Loucy (cell line): Measurements from ENCODE around the gene WASHC2C.
A peak's percentile ranks its signal among the peaks of the same experiment; 100 is the strongest.
"Not testable (repeated sequence)": the region's sequence is repeated elsewhere in the genome, so short reads cannot be mapped to it uniquely, and the experiment has no call there.

Experiments
- H2AFZ ChIP-seq: fragments of 200-600 bp; sonication (generic); 2 replicates; pipeline ENCODE4 v1.6.0; 2016; ENCODE audit warnings: antibody characterized with exemption, mild to moderate bottlenecking, low read length, moderate library complexity
- H3F3A ChIP-seq: fragments of 200-600 bp; 2 replicates; pipeline ENCODE4 v1.6.0; 2016; ENCODE audit warnings: antibody characterized with exemption, low read depth, mild to moderate bottlenecking
- H3K27me3 ChIP-seq: fragments of 200-600 bp; sonication (generic); 2 replicates; pipeline ENCODE4 v1.6.1; 2014; ENCODE audit warnings: low read length, mild to moderate bottlenecking; ENCODE audit not compliant: insufficient read depth, poor library complexity, severe bottlenecking
- H3K36me3 ChIP-seq: fragments of 200-600 bp; sonication (generic); 2 replicates; pipeline ENCODE4 v1.6.1; 2016; ENCODE audit warnings: low read length; ENCODE audit not compliant: insufficient read depth
- H3K4me1 ChIP-seq: fragments of 200-600 bp; sonication (generic); 2 replicates; pipeline ENCODE4 v1.5.1; 2014; ENCODE audit warnings: low read length, mild to moderate bottlenecking; ENCODE audit not compliant: insufficient read depth, poor library complexity, severe bottlenecking
- H3K4me2 ChIP-seq: fragments of 200-600 bp; sonication (generic); 2 replicates; pipeline ENCODE4 v1.6.0; 2014; ENCODE audit warnings: antibody characterized with exemption, low read length, low read depth, mild to moderate bottlenecking; ENCODE audit not compliant: poor library complexity, severe bottlenecking
- H3K4me3 ChIP-seq: fragments of 200-600 bp; sonication (generic); 2 replicates; pipeline ENCODE4 v1.5.1; 2014; ENCODE audit warnings: low read length, mild to moderate bottlenecking, mixed read lengths; ENCODE audit not compliant: poor library complexity, severe bottlenecking
- H3K79me2 ChIP-seq: fragments of 200-600 bp; sonication (generic); 2 replicates; pipeline ENCODE4 v1.6.1; 2014; ENCODE audit warnings: low read length; ENCODE audit not compliant: insufficient read depth
- H3K9ac ChIP-seq: fragments of 200-600 bp; sonication (generic); 2 replicates; pipeline ENCODE4 v1.6.0; 2014; ENCODE audit warnings: mild to moderate bottlenecking, low read depth, low read length, moderate library complexity; ENCODE audit not compliant: poor library complexity, severe bottlenecking
- H3K9me2 ChIP-seq: fragments of 200-600 bp; sonication (generic); replicated peaks from 2 replicates; pipeline ENCODE4 v1.6.1; 2016; ENCODE audit warnings: low read depth, low read length, mixed read lengths
- H3K9me3 ChIP-seq: fragments of 200-600 bp; sonication (generic); 2 replicates; pipeline ENCODE4 v1.6.1; 2014; ENCODE audit warnings: mild to moderate bottlenecking, antibody characterized with exemption, low read length, low read depth; ENCODE audit not compliant: insufficient read depth
- H4K20me1 ChIP-seq: fragments of 200-600 bp; sonication (generic); 2 replicates; pipeline ENCODE4 v1.6.0; 2014; ENCODE audit warnings: antibody characterized with exemption, low read length, mild to moderate bottlenecking; ENCODE audit not compliant: insufficient read depth, poor library complexity, severe bottlenecking
- CTCF ChIP-seq: fragments of 200-600 bp; sonication (generic); conservative IDR thresholded peaks from 2 replicates; pipeline ENCODE4 v1.5.1; 2014; ENCODE audit warnings: mild to moderate bottlenecking, antibody characterized with exemption, low read length
- EZH2phosphoT487 ChIP-seq: fragments of 200-600 bp; IDR thresholded peaks from 2 replicates; pipeline ENCODE4 v1.6.1; 2018; ENCODE audit warnings: antibody characterized with exemption, mild to moderate bottlenecking, moderate library complexity, borderline replicate concordance

The WASHC2C gene

DNA sequence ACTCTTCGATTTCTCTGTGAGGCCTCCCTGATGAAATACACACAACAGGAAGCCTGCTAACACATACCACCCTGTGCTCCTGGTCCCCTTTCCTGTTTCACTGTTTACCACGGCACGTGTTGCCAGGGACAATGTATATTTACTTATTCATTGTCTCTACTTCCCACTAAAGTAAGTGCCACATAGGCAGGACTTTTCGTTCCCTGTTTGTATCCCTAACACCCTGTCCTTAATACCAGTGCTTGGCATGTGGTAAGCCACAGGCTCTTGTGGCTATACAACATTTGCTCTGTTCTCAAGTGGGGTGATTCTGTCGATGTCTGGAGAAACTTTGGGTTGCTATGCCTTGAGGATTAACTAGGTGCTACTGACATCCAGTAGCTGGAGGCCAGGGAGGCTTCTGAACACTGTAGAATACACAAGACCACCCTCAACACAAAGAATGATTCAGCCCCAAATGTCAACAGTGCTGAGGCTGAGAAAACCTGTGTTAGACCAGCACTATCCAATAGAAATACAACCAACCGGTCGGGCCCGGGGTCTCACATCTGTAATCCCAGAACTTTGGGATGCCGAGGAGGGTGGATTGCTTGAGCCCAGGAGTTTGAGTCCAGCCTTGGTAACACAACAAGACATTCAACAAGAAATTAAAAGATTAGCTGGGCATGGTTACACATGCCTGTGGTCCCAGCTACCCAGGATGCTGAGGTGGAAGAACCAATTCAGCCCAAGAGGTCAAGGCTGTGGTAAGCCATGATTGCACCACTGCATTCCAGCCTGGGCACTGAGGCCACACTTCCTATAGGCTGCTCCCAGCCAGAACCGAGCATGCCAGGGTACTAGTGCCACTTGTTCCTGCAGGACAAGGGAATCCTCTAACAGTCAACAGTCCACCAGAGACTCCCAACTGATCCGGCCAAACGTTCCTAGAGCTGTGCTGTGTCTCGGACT, 76.3 kb downstream of the WASHC2C start:
- H3K9me3 ChIP-seq, H3K27me3 ChIP-seq, H3K9me2 ChIP-seq, H3F3A ChIP-seq, H3K4me1 ChIP-seq, H3K4me3 ChIP-seq, H3K4me2 ChIP-seq, H4K20me1 ChIP-seq, H3K79me2 ChIP-seq, H3K9ac ChIP-seq, H2AFZ ChIP-seq, H3K36me3 ChIP-seq: not testable (repeated sequence)

DNA sequence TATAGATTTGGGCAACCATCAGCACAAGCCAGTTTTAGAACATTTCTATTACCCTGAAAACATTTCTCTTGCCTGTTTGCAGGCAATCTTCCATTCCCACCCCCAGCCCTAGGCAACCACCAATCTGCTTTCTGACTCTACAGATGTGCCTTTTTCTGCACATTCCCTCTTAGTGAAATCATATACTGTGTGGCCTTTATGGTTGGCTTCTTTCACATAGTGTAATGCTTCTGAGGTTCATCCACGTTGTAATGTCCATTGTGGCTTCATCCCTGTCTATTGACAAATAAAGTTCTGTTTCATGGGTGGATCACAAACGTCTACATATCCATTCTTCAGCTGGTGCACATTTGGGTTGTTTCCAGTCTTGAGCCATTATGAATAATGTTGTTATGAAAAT, 77.9 kb downstream of the WASHC2C start:
- not testable (repeated sequence) for H3K9me3 ChIP-seq, H3K9me2 ChIP-seq, H4K20me1 ChIP-seq, H3K4me3 ChIP-seq, H2AFZ ChIP-seq, H3K4me1 ChIP-seq, H3K36me3 ChIP-seq, H3K27me3 ChIP-seq, H3K79me2 ChIP-seq, H3F3A ChIP-seq, H3K4me2 ChIP-seq, H3K9ac ChIP-seq

DNA sequence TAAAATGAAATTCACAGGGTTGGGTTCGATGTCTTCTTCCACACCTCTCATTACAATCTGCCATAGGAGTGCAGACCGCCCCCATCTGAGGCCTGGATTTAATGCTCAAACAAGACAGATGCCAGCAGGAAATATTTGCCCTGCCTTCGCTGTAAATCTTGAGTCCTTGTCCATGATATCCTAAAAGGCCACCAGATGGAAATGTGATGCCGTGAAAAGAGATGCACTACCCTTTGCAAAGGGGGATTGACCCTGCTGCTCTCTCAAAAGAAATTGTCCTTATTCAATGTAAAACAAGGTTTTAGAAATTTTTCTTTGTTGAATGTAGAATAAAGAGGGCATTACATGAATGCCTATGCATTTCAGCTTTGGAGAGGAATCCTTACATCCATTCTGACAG, 82.8 kb downstream of the WASHC2C start:
- Histone ChIP-seq H4K20me1 (no peaks in the 10 kb centered on the region), H2AFZ (peak overlapping the region; percentile 51; the same call in 1 of the 2 replicates), H3K4me2 (no peak overlapping the region), H3K9me3 (no peaks in the 10 kb centered on the region), H3K79me2 (no peaks in the 10 kb centered on the region), H3F3A (no peaks in the 10 kb centered on the region), H3K4me3 (no peak overlapping the region), H3K4me1 (no peaks in the 10 kb centered on the region), H3K36me3 (no peaks in the 10 kb centered on the region), H3K27me3 (no peaks in the 10 kb centered on the region), H3K9me2 (no peaks in the 10 kb centered on the region), H3K9ac (no peak overlapping the region)
- no peak; the same call in 1 of the 2 replicates for TF ChIP-seq CTCF
- no peak for TF ChIP-seq EZH2phosphoT487

DNA sequence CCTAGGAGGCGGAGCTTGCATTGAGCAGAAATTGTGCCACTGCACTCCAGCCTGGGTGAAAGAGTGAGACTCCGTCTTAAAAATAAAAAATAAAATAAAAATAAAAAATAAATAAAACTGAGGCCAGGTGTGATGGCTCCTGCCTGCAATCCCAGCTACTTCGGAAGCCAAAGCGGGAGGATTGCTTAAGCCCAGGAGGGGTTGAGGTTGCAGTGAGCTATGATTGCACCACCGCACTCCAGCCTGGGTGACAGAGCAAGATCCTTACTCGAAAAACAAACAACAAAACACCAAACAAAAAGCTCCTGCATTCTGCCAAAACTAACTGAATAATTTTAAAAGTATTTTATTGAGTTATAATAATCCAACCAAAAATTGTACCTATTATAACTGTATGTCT, 84.0 kb downstream of the WASHC2C start:
- TF ChIP-seq CTCF (no peak), EZH2phosphoT487 (no peak)
- H3K9me2 ChIP-seq: no peaks in the 10 kb centered on the region
- no peak overlapping the region for H2AFZ ChIP-seq
- no peak overlapping the region for H3K4me3 ChIP-seq
- H3K27me3 ChIP-seq: no peaks in the 10 kb centered on the region
- no peaks in the 10 kb centered on the region for H3K36me3 ChIP-seq
- no peak overlapping the region for H3K4me2 ChIP-seq
- H4K20me1 ChIP-seq: no peaks in the 10 kb centered on the region
- no peaks in the 10 kb centered on the region for H3K79me2 ChIP-seq
- H3F3A ChIP-seq: no peaks in the 10 kb centered on the region
- H3K4me1 ChIP-seq: no peaks in the 10 kb centered on the region
- H3K9ac ChIP-seq: no peak overlapping the region
- H3K9me3 ChIP-seq: no peaks in the 10 kb centered on the region

DNA sequence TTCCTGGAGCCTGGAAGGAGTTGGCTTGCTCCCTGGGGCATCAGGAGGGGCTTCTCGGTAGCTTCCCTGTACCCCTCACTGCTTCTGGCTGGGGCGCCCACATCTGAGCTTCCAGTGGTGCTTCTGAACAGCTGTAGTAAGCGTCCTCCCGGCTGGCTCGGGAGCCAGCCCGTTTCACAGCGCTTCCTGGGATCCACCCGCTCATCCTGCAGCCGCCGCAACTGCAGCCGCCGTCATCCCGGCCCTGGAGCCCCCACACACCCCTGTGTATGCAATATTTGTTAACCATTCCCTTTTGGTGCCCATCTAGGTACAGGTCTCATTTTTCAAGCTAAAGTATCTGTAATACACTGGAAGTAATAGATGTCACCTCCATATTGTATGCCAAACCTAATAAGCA, 85.9 kb downstream of the WASHC2C start:
- H4K20me1 ChIP-seq, H3K79me2 ChIP-seq, H3K4me3 ChIP-seq, H3K9me2 ChIP-seq, H3K36me3 ChIP-seq, H3F3A ChIP-seq, H3K9ac ChIP-seq, H2AFZ ChIP-seq, H3K4me2 ChIP-seq, H3K4me1 ChIP-seq, H3K9me3 ChIP-seq, H3K27me3 ChIP-seq: not testable (repeated sequence)

GRCh38 chr10:45814146-45814545, 87.1 kb downstream of the WASHC2C start:
- not testable (repeated sequence) for H3K4me1 ChIP-seq, H4K20me1 ChIP-seq, H3K4me2 ChIP-seq, H3K9me3 ChIP-seq, H3K36me3 ChIP-seq, H3K79me2 ChIP-seq, H3K4me3 ChIP-seq, H3K9ac ChIP-seq, H3F3A ChIP-seq, H3K9me2 ChIP-seq, H2AFZ ChIP-seq, H3K27me3 ChIP-seq
